ENCODE results near the gene SCGB1A1. TPM values are rescaled to one million over a fixed set of nuclear protein-coding genes. Genes with fewer than 3 reads are reported as not detected.

SCGB1A1 gene
- total and polyA plus RNA-seq, 2 of the 13 experiments (the other 11 are each of a cell fraction or from before 2014, with no cell fraction given): not detected

- TF ChIP-seq FOXO4 (CRISPR knock-in tag; conservative IDR thresholded peaks at IDR 0.05) (no peak), ZXDC (CRISPR knock-in tag; IDR thresholded peaks at IDR 0.05) (no peak), CERS6 (CRISPR knock-in tag; IDR thresholded peaks at IDR 0.05) (no peak), JUNB (CRISPR knock-in tag; IDR thresholded peaks at IDR 0.05; ENCODE audit: borderline replicate concordance) (no peak), ZNF326 (CRISPR knock-in tag; IDR thresholded peaks at IDR 0.05; ENCODE audit: borderline replicate concordance) (no peak), PHF21A (CRISPR knock-in tag; IDR thresholded peaks at IDR 0.05) (0 out of 2 replicates have a peak, but pooled peaks have one; percentile 39), LCORL (IDR thresholded peaks at IDR 0.05) (no peak), LCORL (CRISPR knock-in tag; IDR thresholded peaks at IDR 0.05) (peak; percentile 31; the same call in 1 of the 2 replicates), MXD4 (CRISPR knock-in tag; IDR thresholded peaks at IDR 0.05) (no peak), FOXO1 (CRISPR knock-in tag; IDR thresholded peaks at IDR 0.05) (no peak), HIC2 (CRISPR knock-in tag; IDR thresholded peaks at IDR 0.05; ENCODE audit: low read depth) (no peak), ERF (CRISPR knock-in tag; IDR thresholded peaks at IDR 0.05) (0 out of 2 replicates have a peak, but pooled peaks have one; percentile 15), PRDM10 (CRISPR knock-in tag; IDR thresholded peaks at IDR 0.05; ENCODE audit: low read depth) (peak; percentile 58; the same call in 1 of the 2 replicates), NFE2 (CRISPR knock-in tag; IDR thresholded peaks at IDR 0.05) (peak; percentile 66; the same call in 1 of the 2 replicates), STAT5B (CRISPR knock-in tag; IDR thresholded peaks at IDR 0.05) (no peak), FOXK1 (CRISPR knock-in tag; IDR thresholded peaks at IDR 0.05; ENCODE audit: borderline replicate concordance, low read depth) (no peak), MAFK (conservative IDR thresholded peaks at IDR 0.05 in 1 of 2, IDR thresholded peaks at IDR 0.05 in 1 of 2; ENCODE audit: low read length in 2 of 2) (peak in 1 of 2 experiments; percentile 14; a peak in 1 of 4 replicates)
These were observed 39.6 kb downstream of the SCGB1A1 start (continued) for GRCh38 chr11:62458212-62459002.
